NCI-H526 (cell line): ENCODE data around the gene RAP2A.
A peak's percentile ranks its signal among the peaks of the same experiment; 100 is the strongest.

Experiments
- DNase-seq, 2 experiments: peaks; one replicate each; lab custom pipeline; 2025; lab: John Stamatoyannopoulos, UW

RAP2A gene

GRCh38 chr13:97493456-97493855 is 59.5 kb downstream of the RAP2A start:
- no peak for DNase-seq

GRCh38 chr13:97495678-97496077 is 61.7 kb downstream of the RAP2A start:
- DNase-seq: peak in 1 of 2 experiments; percentile 11

GRCh38 chr13:97496511-97496910 is 62.5 kb downstream of the RAP2A start:
- no peak for DNase-seq

- DNase-seq: no peak
These were observed 63.4 kb downstream of the RAP2A start for GRCh38 chr13:97497400-97497799.

DNA sequence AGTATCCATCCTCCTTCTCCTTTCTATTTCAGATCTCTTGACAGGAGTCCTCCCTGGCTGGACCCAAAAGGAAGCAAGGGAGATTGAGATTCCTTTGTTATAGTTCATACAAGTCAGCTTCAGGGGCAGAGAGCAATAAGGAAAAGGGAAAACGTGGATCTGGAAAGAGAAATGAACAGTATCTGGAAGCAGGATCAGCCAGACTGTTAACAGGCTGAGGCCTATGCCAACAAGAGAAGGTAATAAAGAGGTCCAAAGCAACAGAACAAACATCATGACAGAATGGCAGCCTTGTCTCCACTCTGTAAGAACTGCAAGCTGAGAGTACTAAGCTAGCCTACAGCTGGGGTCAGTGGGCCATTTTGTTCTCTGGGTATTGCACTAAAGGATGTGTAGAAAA is 64.5 kb downstream of the RAP2A start:
- DNase-seq: no peak

- no peak for DNase-seq
These were observed 65.2 kb downstream of the RAP2A start for GRCh38 chr13:97499181-97499580.

GRCh38 chr13:97502181-97502580 is 68.2 kb downstream of the RAP2A start:
- no peak for DNase-seq

- no peak for DNase-seq
These were observed 68.7 kb downstream of the RAP2A start for GRCh38 chr13:97502706-97503105.

GRCh38 chr13:97505017-97505416 is 71.0 kb downstream of the RAP2A start:
- DNase-seq: no peak

GRCh38 chr13:97506511-97506910 is 72.5 kb downstream of the RAP2A start:
- no peak for DNase-seq

DNA sequence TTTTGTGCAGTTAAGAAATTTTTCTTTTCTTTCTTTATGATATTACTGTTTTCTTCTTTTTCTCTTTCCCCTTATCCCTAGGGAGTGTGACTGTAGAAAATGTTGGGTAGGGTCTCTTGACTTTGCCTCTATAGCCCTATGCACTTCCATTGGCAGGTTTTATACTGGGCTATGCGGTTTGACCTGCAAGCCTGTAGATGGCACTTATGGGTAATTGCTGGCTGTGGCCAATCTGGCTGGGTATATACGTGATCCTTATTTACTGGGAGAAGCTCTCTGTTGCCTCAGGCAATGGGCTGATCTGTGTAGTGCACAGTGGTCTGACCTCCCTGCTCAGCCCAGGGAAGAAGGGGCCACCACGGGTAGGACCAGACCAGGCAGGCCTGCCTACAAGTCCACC is 78.8 kb downstream of the RAP2A start:
- peak in 1 of 2 experiments; percentile 14 for DNase-seq

GRCh38 chr13:97515643-97516042 is 81.7 kb downstream of the RAP2A start:
- no peak for DNase-seq

- DNase-seq: peak in 1 of 2 experiments; percentile 4
These were observed 84.0 kb downstream of the RAP2A start for GRCh38 chr13:97517967-97518366.
